Choroid plexus epithelial cell (primary cell): ENCODE results near the gene TBC1D3.
"Not testable (repeated sequence)": the region's sequence is repeated elsewhere in the genome, so short reads cannot be mapped to it uniquely, and the experiment has no call there.

Experiments used
- DNase-seq: peaks from one replicate; pipeline ENCODE4 v3.0.0-alpha.2; 2010; ENCODE audit warnings: low read depth
- H3K4me3 ChIP-seq: 2 replicates; pipeline ENCODE4 v1.5.1; 2011; ENCODE audit warnings: low read depth, mild to moderate bottlenecking, control low read depth, low read length, moderate library complexity

The TBC1D3 gene

GRCh38 chr17:38192455-38192854, at the start of gene TBC1D3:
TBC1D3 (minus strand) TSS chr17:38192555; CDS start chr17:38191029, 1,526 bp downstream.
- not testable (repeated sequence) for DNase-seq, H3K4me3 ChIP-seq

DNA sequence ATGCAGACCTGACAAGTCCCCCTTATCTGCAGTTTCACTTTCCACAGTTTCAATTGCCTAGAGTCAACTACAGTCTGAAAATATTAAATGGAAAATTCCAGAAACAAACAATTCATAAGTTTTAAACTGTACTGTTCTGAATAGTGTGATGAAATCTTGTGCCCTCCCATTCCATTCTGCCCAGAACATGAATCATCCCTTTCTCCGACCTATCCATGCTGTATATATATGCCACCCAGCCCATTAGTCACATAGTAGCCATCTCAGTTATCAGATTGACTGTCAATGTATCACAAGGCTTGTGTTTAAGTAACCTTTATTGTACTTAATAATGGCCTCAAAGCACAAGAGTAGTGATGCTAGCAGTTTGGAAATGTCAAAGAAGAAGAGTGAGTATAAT, 40.4 kb upstream of the TBC1D3 start:
- H3K4me3 ChIP-seq, DNase-seq: not testable (repeated sequence)

GRCh38 chr17:38225844-38226495, 33.6 kb upstream of the TBC1D3 start:
- DNase-seq, H3K4me3 ChIP-seq: not testable (repeated sequence)

GRCh38 chr17:38220867-38221266, 28.5 kb upstream of the TBC1D3 start:
- not testable (repeated sequence) for DNase-seq, H3K4me3 ChIP-seq

GRCh38 chr17:38200271-38200670, 7.9 kb upstream of the TBC1D3 start:
- DNase-seq, H3K4me3 ChIP-seq: not testable (repeated sequence)

- DNase-seq, H3K4me3 ChIP-seq: not testable (repeated sequence)
Measured at GRCh38 chr17:38134860-38135259, 57.5 kb downstream of the TBC1D3 start.
